HK-2 (cell line): ENCODE data around the gene S1PR5.

Experiments used
- DNase-seq: peaks from one replicate; pipeline ENCODE4 v3.0.0-alpha.2; 2018; ENCODE audit not compliant: unreplicated experiment

The S1PR5 gene

DNA sequence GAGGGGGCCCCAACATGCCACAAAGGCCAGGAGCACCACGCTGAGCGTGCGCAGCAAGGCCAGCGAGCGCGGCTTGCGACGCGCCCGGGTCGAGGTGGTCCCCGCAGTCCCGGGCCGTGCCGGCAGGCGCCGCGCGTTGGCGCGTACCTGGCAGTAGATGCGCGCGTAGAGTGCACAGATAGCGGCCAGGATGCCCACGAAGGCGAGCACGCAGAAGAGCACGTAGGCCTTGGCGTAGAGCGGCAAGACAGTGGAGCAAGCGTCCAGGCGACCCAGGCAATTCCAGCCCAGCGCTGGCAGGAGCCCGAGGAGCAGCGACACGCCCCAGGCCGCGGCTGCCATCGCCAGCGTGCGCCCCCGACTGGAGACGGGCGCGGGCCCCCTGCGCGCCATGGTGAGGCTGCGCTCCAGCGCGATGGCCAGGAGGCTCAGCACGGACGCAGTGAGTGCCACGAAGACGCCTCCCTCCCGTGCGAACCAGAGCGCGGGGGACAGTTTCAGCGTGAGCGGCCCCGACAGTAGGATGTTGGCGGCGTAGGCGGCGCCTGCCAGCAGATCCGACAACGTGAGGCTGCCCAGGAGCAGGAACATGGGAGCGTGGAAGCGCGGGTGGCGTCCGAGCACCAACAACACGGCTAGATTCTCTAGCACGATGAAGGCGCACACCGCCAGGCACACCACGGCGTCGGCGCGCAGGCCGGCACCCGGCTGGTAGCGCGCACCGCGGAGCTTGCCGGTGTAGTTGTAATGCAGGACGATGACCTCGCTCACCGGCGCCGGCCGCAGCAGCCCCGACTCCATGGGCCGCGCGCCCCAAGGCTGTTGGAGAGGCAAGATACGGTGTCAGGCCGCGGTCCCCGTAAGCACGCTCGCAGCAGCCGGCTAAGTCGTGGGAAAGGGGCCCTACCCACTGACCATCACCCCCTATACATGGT lies 2.8 kb downstream of the S1PR5 start:
- no peak for DNase-seq

DNA sequence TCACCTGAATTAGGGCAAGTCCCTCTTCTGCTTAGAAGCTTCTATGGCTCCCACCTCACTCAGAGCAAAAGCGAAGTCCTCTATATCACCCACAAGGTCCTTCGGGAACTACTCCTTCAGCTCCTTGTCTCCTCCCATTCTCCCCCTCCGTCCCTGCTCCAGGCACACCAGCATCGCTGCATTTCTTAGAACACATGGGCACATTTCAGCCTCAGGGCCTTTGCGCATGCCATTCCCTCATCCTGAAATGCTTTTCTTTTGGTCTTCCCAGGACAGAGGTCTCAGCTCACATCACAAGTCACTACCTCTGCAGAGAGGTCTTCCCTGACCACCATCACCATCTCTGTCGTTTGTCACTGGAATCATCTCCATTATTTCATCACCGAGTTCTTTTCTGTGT lies 4.0 kb downstream of the S1PR5 start:
- no peak for DNase-seq

DNA sequence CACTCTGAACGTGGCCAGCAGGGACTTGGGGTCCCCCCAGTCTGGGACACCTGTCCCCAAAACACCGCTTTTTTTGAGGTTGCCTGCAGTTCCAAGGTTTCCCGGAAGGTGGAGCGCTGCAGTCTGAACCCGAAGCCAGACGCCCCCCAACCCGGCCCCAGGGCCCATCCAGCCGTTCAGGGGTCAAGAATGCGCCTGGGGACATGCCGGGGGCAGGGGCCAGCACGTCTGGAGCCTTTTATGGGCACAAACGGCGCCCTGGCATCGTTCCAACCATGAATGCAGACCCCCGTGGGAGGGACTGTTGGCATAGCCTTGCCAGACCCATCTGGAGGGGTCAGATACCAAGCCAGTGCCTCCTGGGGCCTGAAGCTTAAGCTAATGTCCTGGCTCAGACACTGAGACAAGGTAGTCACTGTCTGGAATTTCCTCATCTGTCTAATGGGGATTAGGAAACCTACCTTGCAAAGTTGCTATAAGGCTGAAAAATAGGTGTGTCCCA lies 6.9 kb downstream of the S1PR5 start:
- peak; percentile 17 for DNase-seq

DNA sequence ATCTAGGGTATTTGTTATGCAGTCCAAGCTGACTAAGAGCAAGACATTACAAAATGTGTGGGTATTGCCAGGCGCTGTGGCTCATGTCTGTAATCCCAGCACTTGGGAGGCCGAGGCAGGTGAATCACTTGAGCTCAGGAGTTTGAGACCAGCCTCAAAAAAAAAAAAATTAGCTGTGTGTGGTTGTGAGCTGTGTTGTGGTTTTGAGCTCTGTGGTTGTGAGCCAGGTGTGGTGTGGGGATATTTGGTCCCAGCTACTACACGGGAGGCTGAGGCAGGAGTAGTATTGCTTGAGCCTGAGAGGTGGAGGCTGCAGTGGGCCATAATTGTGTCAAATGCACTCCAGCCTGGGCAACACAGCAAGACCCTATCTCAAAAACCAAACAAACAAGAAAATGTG lies 8.5 kb downstream of the S1PR5 start:
- no peak for DNase-seq

DNA sequence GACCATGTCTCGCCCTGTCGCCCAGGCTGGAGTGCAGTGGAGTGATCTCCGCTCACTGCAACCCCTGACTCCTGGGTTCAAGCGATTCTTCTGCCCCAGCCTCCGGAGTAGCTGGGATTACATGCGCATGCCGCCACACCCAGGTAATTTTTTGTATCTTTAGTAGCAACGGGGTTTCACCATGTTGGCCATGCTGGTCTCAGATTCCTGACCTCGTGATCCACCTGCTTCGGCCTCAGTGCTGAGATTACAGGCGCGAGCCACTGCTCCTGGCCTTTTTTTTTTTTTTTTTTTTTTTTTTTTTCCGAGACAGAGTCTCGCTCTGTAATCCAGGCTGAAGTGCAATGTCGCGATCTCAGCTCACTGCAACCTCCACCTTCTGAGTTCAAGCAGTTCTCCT lies 9.2 kb downstream of the S1PR5 start:
- no peak for DNase-seq

DNA sequence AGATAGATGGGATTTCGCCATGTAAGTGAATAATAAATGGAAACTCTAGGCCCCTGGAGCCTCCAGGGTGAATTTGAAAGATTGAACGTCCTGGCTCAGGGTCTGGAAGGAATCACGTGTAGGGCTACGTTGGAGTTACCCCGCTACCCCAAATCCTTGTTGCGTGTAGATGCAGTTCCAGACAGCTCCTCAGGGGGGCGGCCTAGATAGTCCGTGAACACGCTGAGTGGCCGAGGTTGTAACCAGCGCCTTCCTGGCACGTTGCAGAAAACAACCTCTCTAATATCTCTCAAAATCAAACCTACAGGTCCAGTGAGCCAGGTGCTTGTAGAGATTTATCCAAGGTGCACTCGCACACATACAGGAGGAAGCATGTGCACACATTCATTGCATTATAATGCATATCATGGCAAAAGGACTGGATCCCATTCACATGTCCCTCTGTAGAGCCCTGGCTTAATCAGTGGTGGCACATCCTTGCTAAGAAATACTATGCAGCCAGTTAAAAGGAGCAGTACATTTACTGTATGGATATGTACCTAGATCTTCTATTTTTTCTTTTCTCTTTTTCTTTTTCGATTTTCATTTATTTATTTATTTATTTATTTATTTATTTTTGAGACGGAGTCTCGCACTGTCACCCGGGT lies 11.5 kb downstream of the S1PR5 start:
- peak; percentile 21 for DNase-seq

DNA sequence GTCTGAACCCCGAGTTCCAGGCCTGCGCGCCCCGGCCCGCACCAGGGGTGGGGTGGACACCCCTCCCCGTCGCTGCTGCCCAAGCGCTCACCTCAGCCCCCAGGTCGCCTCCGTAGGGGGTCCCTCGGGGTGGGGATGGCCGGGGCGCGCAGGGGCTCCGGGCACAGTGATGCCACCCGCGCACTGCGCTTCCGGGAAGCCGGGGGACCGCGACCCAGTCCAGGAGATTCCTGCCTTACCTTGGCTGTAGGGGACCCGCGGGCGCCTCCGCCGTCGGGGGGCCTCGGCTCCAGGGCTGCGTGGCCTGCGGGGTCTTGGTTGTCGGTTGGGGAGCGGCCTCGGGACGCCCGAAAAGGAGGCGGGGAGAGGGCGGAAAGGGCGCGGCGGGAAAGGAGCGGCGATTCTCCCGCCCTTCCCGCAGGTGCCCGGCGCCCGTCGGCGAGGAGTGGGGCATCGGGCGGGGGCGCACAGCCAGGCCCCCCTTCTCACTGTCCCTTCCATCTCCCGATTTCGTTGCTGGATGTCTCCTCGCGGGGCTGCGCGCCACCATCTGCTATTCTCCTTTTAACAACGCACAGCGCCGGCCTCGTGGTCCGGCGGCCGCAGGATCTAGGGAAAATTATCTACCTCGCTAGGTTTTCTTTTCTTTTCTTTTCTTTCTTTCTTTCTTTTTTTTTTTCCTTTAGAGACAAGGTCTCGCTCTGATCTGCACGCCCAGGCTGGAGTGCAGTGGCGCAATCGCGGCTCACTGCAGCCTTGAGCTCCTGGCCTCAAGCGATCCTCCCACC lies 14.1 kb downstream of the S1PR5 start, which contains the start of gene KEAP1:
Gene KEAP1, minus strand, starts transcription at position 355 of the 788 bp plus-strand sequence. CDS start 3,323 bp downstream, outside the sequence.
- DNase-seq, result peak; percentile 63

DNA sequence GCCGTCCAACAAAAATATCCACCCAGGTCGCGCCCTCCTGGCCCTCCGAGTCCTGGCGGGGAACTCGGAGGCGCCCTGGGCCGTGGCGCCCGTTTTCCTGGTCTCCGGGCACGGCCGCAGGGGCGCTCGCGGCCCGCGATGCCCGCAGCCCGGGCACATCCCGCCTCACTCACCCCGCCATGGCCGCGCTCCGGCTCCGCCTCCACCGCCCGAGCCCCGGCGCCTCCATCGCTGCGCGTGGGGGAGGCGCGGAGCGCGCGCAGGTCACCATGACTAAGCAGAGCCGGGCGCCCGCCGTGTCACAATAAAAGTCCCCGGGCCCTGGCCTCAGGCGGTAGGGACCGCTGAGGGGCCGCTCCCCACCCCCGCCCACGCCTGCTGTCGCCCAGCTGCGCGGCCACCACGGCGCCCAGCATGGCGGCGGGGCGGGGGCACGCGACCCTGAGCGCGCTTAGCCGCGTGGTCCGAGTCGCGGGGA lies 14.7 kb downstream of the S1PR5 start:
- DNase-seq, result peak; percentile 94

DNA sequence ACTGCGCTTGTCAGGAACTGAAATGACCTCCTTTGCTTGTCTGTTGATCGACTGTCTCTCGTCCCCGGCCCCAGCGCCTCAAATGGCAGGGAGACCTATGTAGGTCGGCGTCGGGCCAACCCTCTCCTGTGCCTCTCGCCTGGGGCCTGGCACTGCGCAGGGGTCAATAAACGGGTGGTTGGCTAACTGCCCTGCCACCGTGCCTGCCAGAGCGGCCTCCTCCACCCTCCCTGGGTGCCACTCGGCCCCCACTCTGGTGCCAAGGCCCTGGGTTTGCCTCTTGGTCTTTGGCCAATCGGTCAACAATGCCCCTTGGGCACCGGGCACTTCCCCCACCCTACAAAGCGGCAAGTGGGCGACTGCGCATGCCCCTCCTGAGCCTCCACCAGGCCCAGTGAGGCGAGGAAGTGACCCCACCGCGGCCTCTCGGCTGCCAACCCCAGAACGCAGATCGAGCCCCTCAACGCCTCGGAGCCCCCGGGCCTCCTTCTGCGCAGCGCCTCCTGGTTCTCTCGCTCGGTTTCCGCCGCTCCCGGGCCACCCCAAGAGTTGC lies 15.2 kb downstream of the S1PR5 start:
- DNase-seq, result peak; percentile 70

DNA sequence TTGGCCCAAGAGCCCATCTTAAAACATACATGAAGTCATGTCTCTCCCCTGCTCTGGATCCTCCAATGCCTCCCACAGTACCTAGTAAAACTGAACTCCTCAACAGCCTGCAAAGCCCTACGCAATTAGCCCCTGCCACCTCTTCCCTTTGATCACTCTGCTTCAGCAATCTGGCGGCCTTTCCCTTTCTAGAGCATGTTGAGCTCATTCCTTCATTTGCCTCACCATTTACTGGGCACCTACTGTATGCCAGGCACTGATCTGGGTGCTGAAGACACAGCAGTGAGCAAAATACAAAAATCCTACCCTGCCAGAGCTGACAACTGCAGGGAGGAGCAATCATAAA lies 17.0 kb downstream of the S1PR5 start:
- DNase-seq, result no peak

DNA sequence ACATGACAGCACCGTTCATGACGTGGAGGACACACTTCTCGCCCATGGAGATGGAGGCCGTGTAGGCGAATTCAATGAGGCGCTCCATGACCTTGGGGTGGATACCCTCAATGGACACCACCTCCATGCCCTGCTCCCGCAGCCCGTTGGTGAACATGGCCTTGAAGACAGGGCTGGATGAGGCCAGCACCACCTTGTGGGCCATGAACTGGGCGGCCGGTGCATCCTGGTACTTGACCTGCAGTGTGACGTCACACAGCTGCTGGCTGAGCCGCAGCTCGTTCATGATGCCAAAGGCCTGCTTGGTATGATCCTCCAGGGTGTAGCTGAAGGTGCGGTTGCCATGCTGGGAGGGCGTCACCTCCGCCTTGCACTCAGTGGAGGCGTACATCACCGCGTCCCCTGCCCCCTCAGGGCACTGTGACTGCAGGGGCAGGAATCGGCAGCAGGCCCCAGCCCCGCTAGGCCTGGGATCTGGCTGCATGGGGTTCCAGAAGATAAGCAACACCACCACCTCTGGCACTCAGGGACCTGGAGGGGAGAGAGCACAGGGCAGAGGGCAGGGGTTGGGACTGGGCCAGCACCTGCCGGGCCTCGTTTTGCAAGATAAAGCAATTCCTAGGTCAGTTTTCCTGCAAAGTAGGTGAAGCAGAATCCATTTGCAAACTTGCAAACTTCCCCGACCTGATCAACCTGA lies 17.5 kb downstream of the S1PR5 start:
- DNase-seq, result no peak

DNA sequence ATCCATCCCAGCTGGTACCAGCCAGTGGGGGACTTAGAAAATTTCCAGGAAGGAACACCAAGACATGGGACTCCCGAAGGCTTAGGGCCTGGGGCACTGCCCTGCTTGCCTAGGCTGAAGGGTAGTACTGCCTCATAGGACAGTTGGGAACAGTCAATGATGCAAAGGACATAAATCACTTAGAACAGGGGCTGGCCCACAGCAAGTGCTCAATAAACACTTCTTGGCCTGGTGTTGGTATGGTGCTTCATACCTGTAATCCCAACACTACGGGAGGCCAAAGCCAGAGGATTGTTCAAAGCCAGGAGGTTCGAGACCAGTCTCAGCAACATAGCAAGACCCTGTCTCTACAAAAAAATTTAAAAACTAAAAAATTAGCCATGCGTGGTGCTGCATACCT lies 19.9 kb downstream of the S1PR5 start:
- no peak for DNase-seq

DNA sequence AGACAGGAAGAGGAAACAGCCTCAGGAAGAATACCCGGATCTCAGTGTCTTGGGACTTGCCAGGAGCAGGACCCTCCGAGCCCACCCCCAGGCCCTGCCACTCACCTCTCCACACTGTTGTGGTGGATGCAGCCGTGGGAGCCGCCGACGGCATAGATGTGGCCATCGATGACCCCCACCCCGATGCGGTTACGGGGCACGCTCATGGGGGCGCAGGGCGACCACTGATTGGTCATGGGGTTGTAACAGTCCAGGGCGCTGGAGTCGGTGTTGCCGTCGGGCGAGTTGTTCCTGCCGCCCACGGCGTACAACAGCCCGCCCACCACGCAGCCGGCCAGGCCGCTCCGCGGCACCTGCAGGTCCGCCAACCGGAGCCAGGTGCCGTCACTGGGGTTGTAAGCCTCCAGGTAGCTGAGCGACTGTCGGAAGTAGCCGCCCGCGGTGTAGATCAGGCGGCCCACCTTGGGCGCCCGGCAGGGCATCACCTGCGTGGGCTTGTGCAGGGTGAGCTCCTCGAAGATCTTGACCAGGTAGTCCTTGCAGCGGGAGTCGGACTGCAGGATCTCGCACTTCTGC lies 25.7 kb downstream of the S1PR5 start:
- DNase-seq, result no peak

DNA sequence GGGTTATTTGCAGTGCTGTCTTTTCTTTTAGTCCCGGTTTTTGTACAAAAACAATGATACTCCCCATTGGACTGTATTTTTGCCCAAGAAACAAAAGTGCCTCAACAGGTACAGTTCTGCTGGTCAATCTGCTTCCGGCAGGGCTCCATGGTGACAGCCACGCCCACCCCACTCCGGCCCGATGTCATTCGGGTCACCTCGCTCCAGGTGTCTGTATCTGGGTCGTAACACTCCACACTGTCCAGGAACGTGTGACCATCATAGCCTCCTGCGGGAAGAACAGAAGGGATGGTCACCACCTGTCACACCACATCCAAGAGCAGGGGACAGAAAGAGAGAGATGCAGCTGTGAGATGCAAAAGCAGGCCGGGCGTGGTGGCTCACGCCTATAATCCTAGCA lies 30.7 kb downstream of the S1PR5 start:
- DNase-seq, result no peak

DNA sequence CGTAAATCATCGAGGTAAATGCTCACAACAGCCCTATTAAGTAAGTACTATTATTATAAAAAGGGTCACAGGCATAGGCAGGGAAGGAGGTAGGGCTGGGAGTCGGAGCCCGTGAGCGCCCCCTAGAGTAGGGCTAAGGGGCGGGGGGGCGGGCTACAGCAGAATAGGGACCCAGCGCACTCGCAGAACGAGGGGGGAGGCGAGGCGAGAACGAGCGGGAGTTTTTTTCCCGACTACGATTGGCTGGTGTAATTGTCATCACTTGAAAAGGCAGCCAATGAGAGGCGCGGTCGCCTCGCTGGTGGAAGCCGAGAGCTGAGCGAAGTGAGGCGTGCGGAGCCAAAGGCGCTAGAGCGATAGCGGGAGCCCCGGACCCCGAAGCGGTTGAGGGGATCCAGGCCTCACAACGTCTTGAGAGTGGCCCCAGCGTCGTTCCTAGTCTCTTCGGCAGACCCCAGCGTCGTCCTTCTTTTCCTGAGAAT lies 38.3 kb downstream of the S1PR5 start:
- peak; percentile 90 for DNase-seq

DNA sequence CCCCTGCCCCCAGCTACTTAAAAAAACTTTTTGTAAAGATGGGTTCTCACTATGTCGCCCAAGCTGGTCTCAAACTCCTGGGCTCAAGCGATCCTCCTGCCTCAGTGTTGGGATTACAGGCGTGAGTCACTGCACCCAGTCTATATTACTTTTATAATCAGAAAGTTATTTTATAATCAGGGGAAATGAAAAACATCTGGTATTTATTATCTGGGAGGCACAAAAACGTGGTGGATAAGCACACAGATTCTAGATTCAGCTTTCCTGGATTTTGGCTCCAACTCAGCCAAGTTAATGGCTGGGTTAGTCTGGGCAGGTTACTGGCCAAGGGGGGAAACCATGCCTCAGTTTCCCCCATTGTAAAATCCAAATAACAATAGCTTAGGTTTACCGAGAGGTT lies 38.8 kb downstream of the S1PR5 start:
- no peak for DNase-seq

DNA sequence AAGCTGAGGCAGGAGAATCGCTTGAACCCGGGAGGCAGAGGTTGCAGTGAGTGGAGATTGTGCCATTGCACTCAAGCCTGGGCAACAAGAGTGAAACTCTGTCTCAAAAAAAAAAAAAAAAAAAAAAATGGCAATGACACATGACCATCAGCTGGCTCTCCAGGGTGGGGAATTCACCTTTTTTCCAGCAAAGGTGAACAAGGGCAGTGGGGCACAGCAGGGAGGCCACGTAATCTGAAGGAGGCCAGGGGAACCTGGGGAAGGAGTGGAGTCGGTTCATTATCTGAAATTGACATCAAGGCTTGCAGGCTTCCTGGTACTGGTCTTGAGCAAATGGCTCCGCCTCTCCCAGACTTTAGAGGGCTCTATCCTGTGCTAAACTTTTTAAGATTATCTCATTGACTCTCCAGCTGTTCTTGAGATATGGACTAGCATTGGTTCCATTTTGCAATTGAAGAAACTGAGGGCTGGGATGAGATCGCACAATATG lies 42.2 kb downstream of the S1PR5 start:
- no peak for DNase-seq

DNA sequence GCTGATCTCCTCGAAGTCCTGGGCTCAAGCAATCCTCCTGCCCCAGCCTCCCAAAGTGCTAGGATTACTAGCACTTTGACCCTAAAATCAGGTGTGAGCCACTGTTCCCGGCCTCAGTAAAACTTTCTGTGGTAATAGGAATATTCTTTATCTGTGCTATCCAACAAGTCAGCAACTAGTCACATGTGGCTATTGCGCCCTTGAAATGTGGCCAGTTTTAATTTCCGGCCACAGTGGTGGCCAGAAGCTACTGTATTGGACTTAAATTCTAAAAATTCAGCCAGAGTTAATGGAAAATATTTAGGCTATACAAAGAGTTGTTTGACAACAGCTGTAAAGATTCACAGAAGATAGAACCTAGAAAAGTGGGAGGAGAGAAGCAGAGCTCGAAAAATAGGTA lies 44.1 kb downstream of the S1PR5 start:
- no peak for DNase-seq

DNA sequence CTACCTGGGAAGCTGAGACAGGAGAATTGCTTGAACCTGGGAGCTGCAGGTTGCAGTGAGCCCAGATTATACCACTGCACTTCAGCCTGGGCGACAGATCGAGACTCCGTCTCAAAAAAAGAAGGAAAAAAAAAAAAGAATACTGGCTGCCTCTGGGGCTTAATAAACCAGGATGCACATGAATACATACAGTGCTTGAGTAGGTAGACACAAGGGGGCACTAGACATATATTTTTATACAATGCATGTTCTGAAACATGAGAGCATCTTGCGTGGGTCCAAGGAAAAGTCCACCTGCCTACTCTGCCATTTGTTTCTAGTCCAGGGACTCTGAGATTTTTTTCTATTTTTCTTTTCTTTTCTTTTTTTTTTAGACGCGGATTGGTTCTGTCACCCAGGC lies 45.3 kb downstream of the S1PR5 start:
- DNase-seq, result no peak

DNA sequence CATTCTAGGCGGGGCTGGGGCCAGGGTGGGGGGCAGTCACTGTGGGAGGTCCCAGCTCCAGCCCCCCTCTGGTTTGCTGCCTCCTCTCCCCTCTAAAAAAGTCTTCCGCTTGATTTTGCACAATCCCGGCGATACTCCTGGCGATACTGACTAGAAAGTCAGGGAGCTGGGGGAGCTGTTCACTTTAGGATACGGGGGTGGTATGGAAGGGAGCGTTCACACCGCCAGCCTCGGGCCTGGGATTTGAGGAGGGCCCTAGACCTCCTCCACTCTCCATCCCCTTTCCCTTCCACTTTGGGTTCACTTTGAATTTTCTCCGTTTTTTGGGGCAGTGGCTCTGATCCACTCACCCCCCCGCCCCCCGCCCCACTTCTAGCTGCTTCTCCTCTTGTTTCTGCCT lies 49.1 kb downstream of the S1PR5 start:
- DNase-seq, result no peak
